DMS114 treated with DMSO at 0.1 percent for 48 hours (cell line): Measurements from ENCODE around the gene OSBPL8.

Source experiments
- DNase-seq: peaks from one replicate; lab custom pipeline; 2025; ENCODE audit not compliant: unreplicated experiment; lab: John Stamatoyannopoulos, UW

OSBPL8 gene, protein sequence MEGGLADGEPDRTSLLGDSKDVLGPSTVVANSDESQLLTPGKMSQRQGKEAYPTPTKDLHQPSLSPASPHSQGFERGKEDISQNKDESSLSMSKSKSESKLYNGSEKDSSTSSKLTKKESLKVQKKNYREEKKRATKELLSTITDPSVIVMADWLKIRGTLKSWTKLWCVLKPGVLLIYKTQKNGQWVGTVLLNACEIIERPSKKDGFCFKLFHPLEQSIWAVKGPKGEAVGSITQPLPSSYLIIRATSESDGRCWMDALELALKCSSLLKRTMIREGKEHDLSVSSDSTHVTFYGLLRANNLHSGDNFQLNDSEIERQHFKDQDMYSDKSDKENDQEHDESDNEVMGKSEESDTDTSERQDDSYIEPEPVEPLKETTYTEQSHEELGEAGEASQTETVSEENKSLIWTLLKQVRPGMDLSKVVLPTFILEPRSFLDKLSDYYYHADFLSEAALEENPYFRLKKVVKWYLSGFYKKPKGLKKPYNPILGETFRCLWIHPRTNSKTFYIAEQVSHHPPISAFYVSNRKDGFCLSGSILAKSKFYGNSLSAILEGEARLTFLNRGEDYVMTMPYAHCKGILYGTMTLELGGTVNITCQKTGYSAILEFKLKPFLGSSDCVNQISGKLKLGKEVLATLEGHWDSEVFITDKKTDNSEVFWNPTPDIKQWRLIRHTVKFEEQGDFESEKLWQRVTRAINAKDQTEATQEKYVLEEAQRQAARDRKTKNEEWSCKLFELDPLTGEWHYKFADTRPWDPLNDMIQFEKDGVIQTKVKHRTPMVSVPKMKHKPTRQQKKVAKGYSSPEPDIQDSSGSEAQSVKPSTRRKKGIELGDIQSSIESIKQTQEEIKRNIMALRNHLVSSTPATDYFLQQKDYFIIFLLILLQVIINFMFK

DNA sequence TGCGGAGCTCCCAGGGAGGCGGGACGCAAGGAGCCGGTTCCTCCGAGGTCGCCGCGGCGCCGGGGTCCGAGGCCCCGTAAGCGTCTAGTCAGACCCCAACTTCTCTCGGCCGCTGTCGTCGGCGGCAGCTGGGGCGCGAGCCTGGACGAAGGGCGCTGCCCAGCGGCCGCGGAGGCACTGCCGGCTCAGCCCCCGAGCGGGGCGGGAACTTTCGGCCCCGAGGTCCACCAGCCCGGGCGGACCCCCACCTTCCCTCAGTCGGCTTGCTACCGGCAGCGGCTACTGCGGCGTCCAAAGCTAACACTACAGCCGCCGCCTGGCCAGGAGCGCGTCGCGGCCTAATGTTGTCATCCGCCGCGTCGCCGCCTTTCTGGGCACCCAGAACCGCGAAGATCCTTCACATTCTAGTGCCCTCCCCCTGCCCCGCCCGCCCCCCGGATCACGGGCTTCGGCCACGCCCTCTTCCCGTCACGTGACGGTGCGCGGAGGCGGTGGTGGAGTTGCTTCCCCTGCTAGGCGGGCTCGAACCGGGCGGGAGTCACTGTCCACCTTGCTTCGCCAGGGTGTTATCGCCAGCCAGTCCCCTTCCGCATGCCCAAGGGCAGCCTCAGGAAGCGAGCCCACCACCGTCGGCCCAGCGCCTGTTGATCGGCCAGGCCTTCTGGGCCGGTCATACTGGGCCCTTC, at the start of gene OSBPL8:
Gene OSBPL8 (minus strand): TSS at position 372 of the 686 bp plus-strand sequence. CDS start 72,220 bp downstream, outside the sequence.
- DNase-seq: peak; percentile 85

- DNase-seq: no peak
Observed at GRCh38 chr12:76608070-76608469, 48.5 kb upstream of the OSBPL8 start.

- DNase-seq: no peak
Observed at GRCh38 chr12:76595056-76595455, 35.5 kb upstream of the OSBPL8 start.

DNA sequence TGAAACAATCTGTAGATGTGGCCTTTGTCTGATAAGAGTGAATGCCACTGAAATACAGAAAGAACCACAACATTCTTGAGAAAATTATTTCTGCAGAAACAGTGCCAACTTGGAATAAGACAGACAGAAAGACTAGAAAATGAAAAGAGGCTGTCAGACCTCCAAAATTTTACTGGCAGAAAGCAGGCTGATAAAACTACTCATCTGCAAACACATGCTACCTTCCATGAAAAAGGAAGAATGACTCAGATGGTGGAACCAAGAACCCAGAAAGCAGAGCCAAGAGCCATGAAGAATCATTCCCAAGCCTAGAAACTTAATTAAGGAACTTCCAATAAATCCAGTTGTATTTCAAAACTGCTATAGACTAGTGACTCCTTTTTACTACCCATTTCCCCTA, 31.9 kb upstream of the OSBPL8 start:
- no peak for DNase-seq

DNA sequence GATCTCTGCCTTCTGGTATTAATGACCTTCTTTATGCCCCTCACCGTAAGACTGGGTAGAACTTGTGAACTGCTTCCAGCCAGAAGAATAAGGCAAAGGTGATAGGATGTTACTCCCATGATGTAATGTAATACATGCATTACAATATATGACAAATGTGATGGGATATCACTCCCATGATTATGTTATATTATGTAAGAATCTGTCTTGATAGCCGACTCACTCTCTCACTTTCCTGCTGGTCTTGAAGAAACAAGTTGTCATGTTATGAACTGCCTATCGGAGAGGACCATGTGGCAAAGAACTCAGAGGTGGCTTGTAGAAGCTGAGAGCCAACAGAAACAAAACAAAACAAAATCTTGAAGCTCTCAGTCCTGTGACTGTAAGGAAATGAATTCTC, 30.6 kb upstream of the OSBPL8 start:
- no peak for DNase-seq

GRCh38 chr12:76588881-76589565, 29.5 kb upstream of the OSBPL8 start:
- no peak for DNase-seq

DNA sequence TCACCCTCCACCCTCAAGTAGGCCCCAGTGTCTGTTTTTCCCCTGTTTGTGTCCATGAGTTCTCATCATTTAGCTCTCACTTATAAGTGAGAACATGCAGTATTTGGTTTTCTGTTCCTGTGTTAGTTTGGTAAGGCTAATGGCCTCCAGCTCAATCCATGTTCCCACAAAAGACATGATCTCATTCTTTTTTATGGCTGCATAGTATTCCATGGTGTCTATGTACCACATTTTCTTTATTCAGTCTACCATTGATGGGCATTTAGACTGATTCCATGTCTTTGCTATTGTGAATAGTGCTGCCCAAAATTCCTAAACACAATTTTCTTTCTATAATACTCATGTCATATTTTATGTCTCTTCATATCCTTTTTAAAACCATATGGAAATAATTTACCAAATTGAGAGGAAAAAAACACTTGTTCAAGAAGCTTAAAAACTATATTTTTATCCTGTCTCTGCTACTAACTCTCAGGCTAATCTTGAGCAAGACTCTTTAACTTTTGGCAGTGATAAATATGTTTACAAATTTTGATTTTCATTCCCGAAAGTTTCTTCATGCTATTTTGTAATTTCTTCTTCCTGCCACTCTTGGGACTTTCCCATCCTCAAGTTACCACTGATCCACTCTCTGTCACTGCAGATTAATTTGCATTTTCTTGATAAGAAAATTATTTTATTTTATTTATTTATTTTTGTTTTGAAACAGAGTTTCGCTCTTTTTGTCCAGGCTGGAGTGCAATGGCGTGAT, 28.0 kb upstream of the OSBPL8 start:
- DNase-seq: no peak

- peak; percentile 72 for DNase-seq
Observed at GRCh38 chr12:76586764-76587395, 27.3 kb upstream of the OSBPL8 start.

DNA sequence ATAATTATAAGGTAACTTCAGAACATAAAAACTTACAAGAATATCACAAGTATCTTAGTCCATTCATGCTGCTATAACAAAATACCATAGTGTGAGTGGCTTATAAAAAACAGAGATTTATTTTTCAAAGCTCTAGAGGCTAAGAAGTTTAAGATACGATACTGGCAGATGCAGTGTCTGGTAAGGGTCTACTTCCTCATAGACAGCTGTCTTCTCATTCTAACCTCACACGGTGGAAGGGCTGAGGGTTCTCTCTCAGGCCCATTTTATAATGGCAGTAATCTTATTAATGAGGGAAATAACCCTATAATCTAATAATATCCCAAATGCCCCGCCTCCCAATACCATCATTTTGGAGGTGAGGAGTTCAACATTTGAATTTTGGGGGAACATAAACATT, 23.7 kb upstream of the OSBPL8 start:
- DNase-seq: no peak

DNA sequence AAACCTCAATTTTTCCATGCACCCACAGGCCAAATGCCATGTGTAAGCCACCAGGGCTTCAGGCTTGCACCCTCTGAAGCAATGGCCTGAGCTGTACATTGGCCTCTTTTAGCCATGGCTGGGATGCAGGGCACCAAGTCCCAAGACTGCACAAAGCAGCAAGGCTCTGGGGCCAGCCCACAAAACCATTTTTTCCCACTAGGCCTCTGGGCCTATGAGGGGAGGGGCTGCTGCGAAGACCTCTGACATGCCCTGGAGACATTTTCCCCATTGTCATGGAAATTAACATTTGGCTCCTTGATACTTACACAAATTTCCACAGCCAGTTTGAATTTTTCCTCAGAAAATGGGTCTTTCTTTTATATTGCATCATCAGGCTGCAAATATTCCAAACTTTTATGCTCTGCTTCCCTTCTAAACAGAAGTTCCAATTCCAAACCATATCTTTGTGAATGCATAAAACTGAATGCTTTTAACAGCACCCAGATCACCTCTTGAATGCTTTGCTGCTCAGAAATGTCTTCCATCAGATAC, 14.3 kb upstream of the OSBPL8 start:
- no peak for DNase-seq

DNA sequence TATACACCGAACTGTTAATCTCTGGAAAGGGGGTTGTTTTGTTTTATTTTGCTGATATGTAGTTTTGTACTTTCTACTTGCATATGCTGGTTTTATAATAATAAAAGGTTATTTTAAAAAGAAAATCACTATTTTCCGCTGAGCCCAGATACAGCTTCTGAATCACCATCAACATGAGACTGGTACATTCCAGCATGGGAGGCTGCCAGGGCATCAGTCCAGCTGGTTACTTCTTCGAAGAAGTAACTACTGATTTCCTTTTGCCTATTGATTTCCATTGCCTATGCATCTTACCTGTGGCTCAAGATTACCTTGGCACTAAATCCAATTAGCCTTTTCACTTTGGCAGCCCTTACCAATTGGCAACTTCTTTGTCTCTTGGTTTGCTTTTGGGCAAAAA, 11.7 kb upstream of the OSBPL8 start:
- no peak for DNase-seq

- DNase-seq: no peak
Observed at GRCh38 chr12:76569685-76570604, 10.4 kb upstream of the OSBPL8 start.

GRCh38 chr12:76568888-76569551, 9.4 kb upstream of the OSBPL8 start:
- no peak for DNase-seq

DNA sequence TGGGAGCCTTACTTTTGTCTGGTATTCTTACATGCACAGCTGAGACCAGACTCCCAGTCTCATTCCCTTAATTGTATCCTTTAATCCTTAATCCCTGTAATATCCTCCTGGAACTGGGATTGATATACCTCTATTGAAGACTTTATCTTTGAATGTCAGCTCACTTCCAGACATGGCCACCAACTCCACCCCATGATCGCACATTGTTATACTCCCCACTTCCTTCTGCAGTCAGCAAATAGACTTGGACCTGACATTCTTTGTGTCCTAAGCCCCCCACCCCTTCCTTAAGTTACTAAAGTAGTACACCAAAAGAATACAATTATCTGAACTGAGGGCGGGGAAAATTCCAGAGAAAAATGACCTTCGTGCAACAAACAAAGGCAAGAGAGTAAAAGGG, 8.6 kb upstream of the OSBPL8 start:
- no peak for DNase-seq

GRCh38 chr12:76563061-76563460, 3.5 kb upstream of the OSBPL8 start:
- DNase-seq: no peak

DNA sequence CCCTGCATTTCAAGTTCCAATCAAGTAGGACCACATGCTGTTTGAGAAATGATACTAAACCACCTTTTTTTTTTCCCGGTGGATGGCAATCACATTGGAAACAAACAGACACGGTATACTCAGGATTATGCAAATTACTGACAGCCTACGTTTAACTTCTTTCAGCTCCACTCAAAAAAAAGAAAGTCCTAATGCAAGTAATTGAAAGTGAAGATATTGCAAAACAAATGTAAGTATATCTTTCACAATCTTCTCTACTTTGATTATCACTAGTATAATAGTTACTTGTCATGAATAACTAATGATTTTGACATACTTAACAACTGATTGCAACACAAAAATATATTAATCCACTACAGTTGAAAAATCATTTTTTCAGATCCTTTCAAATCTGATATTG, 2.6 kb upstream of the OSBPL8 start:
- DNase-seq: no peak

DNA sequence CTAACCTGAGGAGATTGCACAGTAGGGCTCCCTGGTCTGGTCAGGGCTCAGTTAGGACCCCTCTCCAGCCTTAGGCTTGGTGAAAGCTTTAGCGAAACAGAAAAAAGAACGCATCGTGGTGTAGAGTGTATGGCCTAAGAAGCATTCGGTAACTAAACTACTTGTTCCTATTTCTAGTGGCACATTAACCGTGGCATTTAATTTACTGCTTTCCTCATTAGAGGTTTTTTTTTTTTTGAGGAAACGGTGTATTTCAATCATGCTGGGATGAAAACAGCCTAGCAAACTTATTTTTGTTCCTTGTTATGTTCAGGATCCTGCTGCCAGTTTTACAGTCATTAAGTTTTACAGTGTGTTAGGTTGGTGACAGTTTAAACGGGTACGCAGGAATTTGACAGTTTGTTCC, 518 bp upstream of the OSBPL8 start:
- DNase-seq: peak; percentile 58
